Thyroid gland (tissue), 4 donors: Measurements from ENCODE around the gene NR1H2. TPM values are rescaled to one million over a fixed set of nuclear protein-coding genes. Genes with fewer than 3 reads are reported as not detected.

Source experiments
- DNase-seq, 2 donors: peaks; one replicate each; pipeline ENCODE4 v3.0.0-alpha.2; 2019
- H3K27ac ChIP-seq, 3 donors: fragments of 200-600 bp; sonication (generic); 1 replicate in 2 of 3; 2 replicates in 1 of 3; pipeline ENCODE4 v1.5.1; 2016 to 2019; ENCODE audit warnings: mild to moderate bottlenecking in 1 of 3, moderate library complexity in 1 of 3
- H3K27me3 ChIP-seq: fragments of 200-600 bp; sonication (generic); one replicate; pipeline ENCODE4 v1.5.1; 2019
- H3K36me3 ChIP-seq, 2 donors: fragments of 200-600 bp; sonication (generic); one replicate each; pipeline ENCODE4 v1.5.1; 2016 to 2019
- H3K4me1 ChIP-seq, 2 donors: fragments of 200-600 bp; sonication (generic); one replicate each; pipeline ENCODE4 v1.5.1; 2017 to 2019
- H3K4me3 ChIP-seq, 3 donors: fragments of 200-600 bp; sonication (generic); replicated peaks in 1 of 3; 1 replicate in 2 of 3; 2 replicates in 1 of 3; pipeline ENCODE4 v1.5.1; 2016; ENCODE audit warnings: mild to moderate bottlenecking in 1 of 3
- H3K9me3 ChIP-seq: fragments of 200-600 bp; sonication (generic); one replicate; pipeline ENCODE4 v1.5.1; 2017
- POLR2A ChIP-seq, 2 donors: fragments of 450-650 bp; IDR thresholded peaks; one replicate each; pipeline ENCODE4 v1.6.1; 2017; ENCODE audit warnings: antibody characterized with exemption in 2 of 2, mild to moderate bottlenecking in 2 of 2, moderate library complexity in 1 of 2
- WGBS, 2 donors: methylation state at CpG; one replicate each; pipeline ENCODE4 v1.1.5; 2017; 5-methylcytosine and 5-hydroxymethylcytosine counted together
- intact Hi-C: fragments of 100-400 bp; cut with DNase I; formaldehyde crosslinking; loops from one replicate; pipeline ENCODE4 v1.15.1; 2023
- total RNA-seq, 4 donors: library from RNA; depleted of rRNA; stranded (reverse); fragments of >200 nt; gene quantifications; one replicate each; pipeline ENCODE4 v1.2.3, GENCODE V29; 2016
- TF ChIP-seq, protein P1 (sequence below), 6 experiments: fragments of 200-600 bp in 3 of 6; fragments of 450-650 bp in 3 of 6; sonication (generic) in 3 of 6; IDR thresholded peaks; one replicate each; pipeline ENCODE4 v1.5.1; 2016 to 2019; ENCODE audit warnings: antibody characterized with exemption in 6 of 6, mild to moderate bottlenecking in 2 of 6, inconsistent platforms in 1 of 6, moderate library complexity in 1 of 6

The NR1H2 gene
- total RNA-seq, 4 donors from 2014 or later, result 76.4 to 114 (median 100) TPM

DNA sequence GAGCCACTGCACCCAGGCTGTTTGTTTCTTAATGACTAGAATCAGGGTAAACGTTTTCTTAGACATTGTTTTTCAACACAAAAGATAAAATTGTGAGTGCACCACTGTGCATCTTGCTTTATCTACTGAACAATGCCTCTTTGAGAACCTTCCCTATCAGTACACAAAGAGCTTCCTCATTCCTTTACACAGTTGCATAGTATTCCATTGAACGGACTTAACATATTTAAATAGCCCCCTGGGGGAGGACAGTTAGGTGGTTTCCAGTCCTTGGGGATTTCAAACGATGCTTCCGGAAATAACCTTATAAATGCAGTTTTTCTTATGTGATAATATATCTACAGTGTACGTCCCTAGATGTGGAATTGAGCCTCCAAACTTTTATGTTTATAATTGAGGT is 16.5 kb downstream of the NR1H2 start:
- TF ChIP-seq, protein P1, sequence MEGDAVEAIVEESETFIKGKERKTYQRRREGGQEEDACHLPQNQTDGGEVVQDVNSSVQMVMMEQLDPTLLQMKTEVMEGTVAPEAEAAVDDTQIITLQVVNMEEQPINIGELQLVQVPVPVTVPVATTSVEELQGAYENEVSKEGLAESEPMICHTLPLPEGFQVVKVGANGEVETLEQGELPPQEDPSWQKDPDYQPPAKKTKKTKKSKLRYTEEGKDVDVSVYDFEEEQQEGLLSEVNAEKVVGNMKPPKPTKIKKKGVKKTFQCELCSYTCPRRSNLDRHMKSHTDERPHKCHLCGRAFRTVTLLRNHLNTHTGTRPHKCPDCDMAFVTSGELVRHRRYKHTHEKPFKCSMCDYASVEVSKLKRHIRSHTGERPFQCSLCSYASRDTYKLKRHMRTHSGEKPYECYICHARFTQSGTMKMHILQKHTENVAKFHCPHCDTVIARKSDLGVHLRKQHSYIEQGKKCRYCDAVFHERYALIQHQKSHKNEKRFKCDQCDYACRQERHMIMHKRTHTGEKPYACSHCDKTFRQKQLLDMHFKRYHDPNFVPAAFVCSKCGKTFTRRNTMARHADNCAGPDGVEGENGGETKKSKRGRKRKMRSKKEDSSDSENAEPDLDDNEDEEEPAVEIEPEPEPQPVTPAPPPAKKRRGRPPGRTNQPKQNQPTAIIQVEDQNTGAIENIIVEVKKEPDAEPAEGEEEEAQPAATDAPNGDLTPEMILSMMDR (IDR thresholded peaks at IDR 0.05), result no peak
- no peak for TF ChIP-seq POLR2A (IDR thresholded peaks at IDR 0.05)
- intact Hi-C loops, result no loop called here
- no peak for DNase-seq
- 92 to 94% methylated on average over 5 of the region's 5 CpGs for WGBS, 2 donors
- Histone ChIP-seq H3K36me3 (no peaks in the 10 kb centered on the region), H3K27ac (no peak overlapping the region), H3K4me3 (no peak overlapping the region), H3K27me3 (no peaks in the 10 kb centered on the region), H3K4me1 (peaks cover 4 to 16% of the 10 kb centered on the region in 2 donors), H3K9me3 (no peaks in the 10 kb centered on the region)

DNA sequence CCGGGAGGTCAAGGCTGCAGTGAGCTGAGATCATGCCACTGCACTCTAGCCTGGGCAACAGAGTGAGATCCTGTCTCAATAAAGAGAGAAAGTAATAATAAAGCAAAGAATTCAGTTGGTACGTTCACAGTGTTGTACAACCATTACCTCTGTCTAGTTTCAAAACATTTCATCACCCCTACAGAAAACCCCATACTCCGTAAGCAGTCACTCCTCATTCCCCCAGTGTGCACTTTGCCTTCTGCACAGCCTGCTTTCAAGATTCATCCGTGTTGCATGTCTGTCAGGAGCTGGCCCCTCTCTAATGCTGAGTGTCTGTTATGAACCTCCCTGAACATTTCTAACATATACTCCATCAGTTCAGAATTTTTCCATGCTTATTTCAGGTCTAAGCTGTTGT is 17.3 kb downstream of the NR1H2 start:
- no peak for DNase-seq
- WGBS, 2 donors, result 93 to 99% methylated on average over 4 of the region's 4 CpGs
- no peaks in the 10 kb centered on the region for H3K36me3 ChIP-seq
- no peaks in the 10 kb centered on the region for H3K27me3 ChIP-seq
- intact Hi-C loops, result no loop called here
- H3K4me3 ChIP-seq, result no peak overlapping the region
- H3K4me1 ChIP-seq, result peaks cover 4 to 16% of the 10 kb centered on the region in 2 donors
- H3K9me3 ChIP-seq, result no peaks in the 10 kb centered on the region
- TF ChIP-seq, protein P1 (IDR thresholded peaks at IDR 0.05), result no peak
- no peak for TF ChIP-seq POLR2A (IDR thresholded peaks at IDR 0.05)
- no peak overlapping the region for H3K27ac ChIP-seq

- Histone ChIP-seq H3K9me3 (no peaks in the 10 kb centered on the region), H3K4me1 (peaks cover 4 to 16% of the 10 kb centered on the region in 2 donors), H3K27ac (no peak overlapping the region), H3K36me3 (no peaks in the 10 kb centered on the region), H3K27me3 (no peaks in the 10 kb centered on the region), H3K4me3 (no peak overlapping the region)
- 95 to 96% methylated on average over 4 to 9 of the region's 9 CpGs for WGBS, 2 donors
- intact Hi-C loops, result no loop called here
- no peak for TF ChIP-seq POLR2A (IDR thresholded peaks at IDR 0.05)
- TF ChIP-seq, protein P1 (IDR thresholded peaks at IDR 0.05), result no peak
- DNase-seq, result no peak
Measured at GRCh38 chr19:50394017-50394416, 17.8 kb downstream of the NR1H2 start.

GRCh38 chr19:50398675-50399367 is 22.6 kb downstream of the NR1H2 start:
- Histone ChIP-seq H3K9me3 (no peaks in the 10 kb centered on the region), H3K27ac (no peak overlapping the region), H3K36me3 (no peaks in the 10 kb centered on the region), H3K4me1 (no peaks in the 10 kb centered on the region), H3K27me3 (no peaks in the 10 kb centered on the region), H3K4me3 (no peak overlapping the region)
- 87 to 90% methylated on average over 12 to 13 of the region's 13 CpGs for WGBS, 2 donors
- intact Hi-C loops, result no loop called here
- no peak for DNase-seq
- no peak for TF ChIP-seq POLR2A (IDR thresholded peaks at IDR 0.05)
- TF ChIP-seq, protein P1 (IDR thresholded peaks at IDR 0.05), result no peak

- no peak overlapping the region for H3K4me3 ChIP-seq
- no peak overlapping the region for H3K27ac ChIP-seq
- TF ChIP-seq POLR2A (IDR thresholded peaks at IDR 0.05), result no peak
- TF ChIP-seq, protein P1 (IDR thresholded peaks at IDR 0.05), result no peak
- DNase-seq, result no peak
- H3K27me3 ChIP-seq, result no peaks in the 10 kb centered on the region
- WGBS, 2 donors, result 100% methylated on average over 7 to 10 of the region's 10 CpGs
- H3K36me3 ChIP-seq, result no peaks in the 10 kb centered on the region
- intact Hi-C loops, result no loop called here
- no peaks in the 10 kb centered on the region for H3K4me1 ChIP-seq
- H3K9me3 ChIP-seq, result no peaks in the 10 kb centered on the region
Measured at GRCh38 chr19:50399368-50399745, 23.1 kb downstream of the NR1H2 start.
